Activated T-cell treated with anti-CD3 and anti-CD28 coated beads for 4 hours (primary cell): Measurements from ENCODE around the gene PAX2.

ENCODE experiments used
- DNase-seq: peaks from one replicate; pipeline ENCODE4 v3.0.0-alpha.2; 2020

Gene PAX2

DNA sequence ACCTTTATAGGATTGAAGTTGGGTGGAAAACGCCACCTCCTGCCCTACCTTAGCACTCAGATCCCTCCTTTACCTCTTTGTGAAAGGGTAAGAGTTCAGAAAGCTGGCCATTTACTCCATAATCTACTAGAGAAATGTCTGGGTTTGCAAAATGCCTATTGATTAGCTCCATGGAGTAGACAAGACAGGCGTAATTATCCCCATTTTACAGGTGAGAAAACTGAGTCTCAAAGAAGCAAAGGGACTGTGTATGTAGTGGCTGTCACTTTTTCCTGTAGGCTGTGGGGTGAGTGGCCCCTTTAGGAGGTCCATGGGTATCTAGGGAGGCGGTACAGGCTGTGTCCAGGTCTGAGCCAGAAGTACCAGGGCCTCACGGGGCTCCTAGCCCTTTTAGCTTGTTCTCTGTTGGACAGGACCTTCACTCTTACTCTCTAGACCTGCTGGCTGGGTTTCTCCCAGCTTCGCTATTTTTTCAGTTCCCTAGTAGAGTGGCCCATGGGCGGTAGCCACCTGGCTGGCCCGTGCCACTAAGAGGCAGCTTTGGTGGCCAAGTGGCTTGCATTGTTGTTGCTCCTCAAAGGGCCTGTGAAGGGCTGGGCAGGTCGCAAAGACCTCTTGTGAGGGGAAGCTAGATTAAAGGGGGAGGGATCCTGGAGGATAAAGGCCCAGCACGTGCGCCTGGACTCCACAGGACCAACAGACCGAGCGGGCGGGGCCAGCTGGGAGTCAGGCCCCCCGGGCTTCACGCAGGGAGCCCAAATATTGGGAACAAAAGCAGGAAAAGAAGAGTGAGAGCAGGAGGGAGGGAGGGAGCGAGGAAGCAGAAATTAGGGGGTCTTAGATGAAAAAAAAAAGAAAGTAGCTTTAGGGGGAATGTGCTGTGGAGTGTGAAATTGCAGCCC lies 4.7 kb upstream of the PAX2 start:
- no peak for DNase-seq

- DNase-seq, result no peak
Measured at GRCh38 chr10:100741378-100742075, 3.9 kb upstream of the PAX2 start.

DNA sequence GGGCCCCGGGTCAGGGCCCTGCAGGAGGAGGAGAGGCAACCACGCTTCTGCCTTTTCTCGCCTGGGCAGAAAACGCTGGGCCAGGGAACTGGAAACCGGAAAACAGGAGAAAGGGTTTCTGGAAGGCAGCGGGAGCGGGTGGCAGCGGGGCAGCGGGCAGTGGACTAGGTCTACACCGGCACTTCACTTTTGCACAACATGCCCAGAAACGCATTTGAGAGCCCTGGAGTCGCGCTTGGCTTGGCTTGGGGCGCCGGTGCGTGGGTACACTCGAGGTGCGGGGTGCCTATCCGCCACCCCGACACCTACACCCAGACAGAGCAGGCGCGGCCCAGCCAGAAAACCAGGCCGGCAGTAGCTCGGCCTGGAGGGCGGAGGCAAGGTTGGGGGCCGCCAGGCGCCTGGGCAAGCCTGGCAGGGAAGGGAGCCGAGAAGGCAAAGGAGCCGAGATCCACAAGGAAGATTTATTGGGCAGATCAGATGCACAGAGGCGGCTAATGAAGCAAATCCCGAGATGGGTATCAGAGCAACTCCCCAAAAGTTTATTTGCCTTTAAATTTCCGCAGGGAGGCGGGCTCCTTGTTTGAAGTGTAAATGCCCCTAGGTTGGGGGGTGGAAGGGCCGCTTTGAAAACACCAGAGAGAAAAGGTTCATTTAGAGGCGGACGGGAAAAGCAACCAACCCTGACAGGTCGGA lies 3.2 kb upstream of the PAX2 start:
- DNase-seq, result no peak

GRCh38 chr10:100742936-100743335 lies 2.4 kb upstream of the PAX2 start:
- no peak for DNase-seq

- no peak for DNase-seq
Measured at GRCh38 chr10:100743626-100744135, 1.7 kb upstream of the PAX2 start.

DNA sequence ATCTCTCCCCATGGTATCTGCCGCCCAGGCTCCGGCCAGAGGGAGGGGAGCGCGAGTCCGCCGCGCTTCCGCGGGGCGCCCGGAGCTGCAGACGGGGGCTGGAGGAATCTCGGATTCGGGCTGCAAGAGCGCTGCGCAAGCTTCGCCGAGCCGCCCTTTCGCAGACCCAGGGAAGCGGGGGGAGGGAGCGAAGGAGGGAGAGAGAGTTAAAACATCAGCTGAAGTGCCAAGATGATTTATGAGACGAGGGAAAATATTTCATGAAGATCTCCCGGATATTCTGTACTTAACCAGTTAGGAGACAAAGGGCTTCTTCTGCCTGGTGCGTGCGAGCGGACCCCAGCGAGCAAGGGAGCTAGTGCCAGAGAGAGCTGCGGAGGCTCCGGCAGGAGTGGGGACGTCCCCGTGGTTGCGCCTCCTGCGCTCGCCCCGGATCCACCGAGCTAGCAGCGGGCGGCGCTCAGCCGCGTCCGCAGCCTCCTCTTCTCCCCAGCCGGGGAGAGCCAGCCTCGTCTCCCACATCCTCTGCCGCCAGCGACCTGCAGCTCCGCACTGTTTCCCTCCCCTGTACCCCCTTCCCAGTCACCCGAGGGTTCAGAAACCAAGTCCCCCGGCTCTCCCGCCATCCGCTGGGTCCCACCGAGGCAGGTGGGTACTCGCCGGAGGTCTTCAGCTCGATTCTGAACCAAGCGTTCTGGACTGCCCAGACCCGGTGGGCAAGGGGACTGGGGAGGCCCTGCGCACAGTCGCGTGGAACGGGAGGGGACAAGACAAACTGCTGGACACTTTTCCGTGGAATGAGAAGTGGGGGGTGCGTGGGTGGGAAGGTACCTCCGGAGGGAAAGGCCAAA lies 1.0 kb upstream of the PAX2 start:
- no peak for DNase-seq

GRCh38 chr10:100745882-100746783 lies 751 bp downstream of the PAX2 start:
- DNase-seq, result no peak

DNA sequence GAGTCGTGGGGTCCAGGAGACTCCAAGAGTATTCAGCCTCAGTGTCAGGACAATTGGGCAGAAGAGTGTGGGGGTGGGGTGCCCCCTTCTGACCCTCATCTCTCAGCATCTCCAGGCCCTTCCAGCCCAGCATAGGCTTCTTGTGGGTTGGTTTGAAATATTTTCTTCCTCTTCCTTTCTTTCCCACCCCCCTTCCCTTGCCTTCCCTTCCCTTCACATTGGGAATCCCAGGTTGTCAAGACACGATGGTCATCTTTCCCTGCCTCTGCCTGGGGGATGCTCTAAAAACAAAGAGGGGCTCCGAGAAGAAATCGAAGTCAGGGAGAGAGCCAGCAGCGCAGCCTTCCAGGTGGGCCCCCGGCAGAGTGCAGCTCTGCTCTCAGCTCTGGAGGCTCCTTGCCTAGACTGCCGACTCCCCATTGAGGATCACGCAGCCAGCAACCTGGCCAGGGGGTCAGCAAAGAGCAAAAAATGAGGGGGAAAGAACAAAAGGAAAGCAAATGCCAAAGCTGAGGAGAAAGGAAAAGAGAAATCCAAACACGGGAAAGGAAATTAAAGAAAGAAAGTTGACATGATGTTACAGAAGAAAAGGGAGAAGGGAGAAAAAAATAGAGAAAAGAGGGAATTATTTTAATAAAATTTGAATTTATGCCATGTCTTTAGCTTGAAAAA lies 1.5 kb downstream of the PAX2 start:
- no peak for DNase-seq

- DNase-seq, result no peak
Measured at GRCh38 chr10:100747456-100748230, 2.3 kb downstream of the PAX2 start.

GRCh38 chr10:100748231-100749058 lies 3.1 kb downstream of the PAX2 start:
- DNase-seq, result no peak

GRCh38 chr10:100749059-100749308 lies 3.6 kb downstream of the PAX2 start:
- DNase-seq, result no peak

- DNase-seq, result no peak
Measured at GRCh38 chr10:100749309-100750217, 4.2 kb downstream of the PAX2 start.

GRCh38 chr10:100750291-100751210 lies 5.2 kb downstream of the PAX2 start:
- no peak for DNase-seq

GRCh38 chr10:100751211-100751933 lies 6.0 kb downstream of the PAX2 start:
- DNase-seq, result no peak

DNA sequence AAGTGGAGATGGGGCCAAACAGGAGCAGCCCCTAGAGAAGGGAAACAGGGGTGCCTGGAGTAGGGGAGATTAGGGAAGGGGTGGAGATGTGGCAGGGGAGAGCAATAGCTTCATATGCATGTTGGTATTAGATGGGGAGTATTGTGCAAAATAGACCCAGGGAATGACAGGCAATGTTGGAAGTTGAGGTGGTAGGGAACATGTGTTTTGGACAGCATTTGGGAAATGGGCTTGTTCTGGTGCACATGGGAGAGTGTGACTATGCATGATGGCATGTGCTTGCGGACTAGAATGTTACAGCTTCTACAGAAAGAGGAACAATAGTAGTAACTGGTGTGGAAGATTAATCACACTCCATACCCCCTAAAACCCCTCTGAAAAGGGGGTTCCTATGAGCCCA lies 10.4 kb downstream of the PAX2 start:
- DNase-seq, result no peak

- DNase-seq, result no peak
Measured at GRCh38 chr10:100759331-100759730, 13.9 kb downstream of the PAX2 start.
